ENCODE results near the gene UBL3. TPM values are rescaled to one million over a fixed set of nuclear protein-coding genes. Genes with fewer than 3 reads are reported as not detected.

Gene UBL3
- total RNA-seq, 1 experiment from 2014 or later: 10.9 TPM

- ChIA-PET CTCF (no interaction called here), POLR2A (ENCODE audit: unreplicated experiment) (no interaction called here)
- Histone ChIP-seq H3K79me2 (ENCODE audit: low read length) (no peaks in the 10 kb centered on the region), H3K27ac (ENCODE audit: low read length) (no peak overlapping the region), H3K9me2 (replicated peaks; ENCODE audit: low read length) (no peaks in the 10 kb centered on the region), H2AFZ (ENCODE audit: low read length) (no peak overlapping the region), H4K20me1 (ENCODE audit: low read length) (no peaks in the 10 kb centered on the region), H3F3A (ENCODE audit: low read length, unreplicated experiment) (no peaks in the 10 kb centered on the region), H3K27me3 (ENCODE audit: low read length) (no peaks in the 10 kb centered on the region), H3K36me3 (ENCODE audit: low read depth, low read length) (no peaks in the 10 kb centered on the region), H3K4me2 (ENCODE audit: low read length) (no peak overlapping the region), H3K4me3 (ENCODE audit: low read length) (no peak overlapping the region), H3K4me1 (ENCODE audit: insufficient read depth, low read length) (no peaks in the 10 kb centered on the region), H3K9me3 (ENCODE audit: low read length) (no peaks in the 10 kb centered on the region), H3K9ac (ENCODE audit: low read length) (no peak overlapping the region)
- intact Hi-C loops (cut with micrococcal nuclease): no loop called here
- ATAC-seq: no peak
- DNase-seq: no peak
- no TSS peak for BruUV-seq (replicated peaks)
- no peak for TF ChIP-seq CTCF (conservative IDR thresholded peaks at IDR 0.05; ENCODE audit: low read depth, low read length)
Measured at GRCh38 chr13:29893438-29893837, 43.0 kb upstream of the UBL3 start.

- no peak for ATAC-seq
- CTCF ChIA-PET: no interaction called here
Measured at GRCh38 chr13:29892151-29892550, 41.7 kb upstream of the UBL3 start.

GRCh38 chr13:29889111-29889510, 38.7 kb upstream of the UBL3 start:
- ChIA-PET CTCF (no interaction called here), POLR2A (ENCODE audit: unreplicated experiment) (no interaction called here)
- no peaks in the 10 kb centered on the region for H3K4me1 ChIP-seq (ENCODE audit: insufficient read depth, low read length)
- intact Hi-C loops (cut with micrococcal nuclease): no loop called here
- no peaks in the 10 kb centered on the region for H3F3A ChIP-seq (ENCODE audit: low read length, unreplicated experiment)
- no peak for DNase-seq
- no peaks in the 10 kb centered on the region for H3K9me3 ChIP-seq (ENCODE audit: low read length)
- H3K9ac ChIP-seq (ENCODE audit: low read length): no peak overlapping the region
- H3K9me2 ChIP-seq (replicated peaks; ENCODE audit: low read length): no peaks in the 10 kb centered on the region
- H3K79me2 ChIP-seq (ENCODE audit: low read length): no peaks in the 10 kb centered on the region
- H3K27ac ChIP-seq (ENCODE audit: low read length): no peak overlapping the region
- no peaks in the 10 kb centered on the region for H3K36me3 ChIP-seq (ENCODE audit: low read depth, low read length)
- H3K27me3 ChIP-seq (ENCODE audit: low read length): no peaks in the 10 kb centered on the region
- H3K4me3 ChIP-seq (ENCODE audit: low read length): no peak overlapping the region
- BruUV-seq (replicated peaks): no TSS peak
- no peak overlapping the region for H2AFZ ChIP-seq (ENCODE audit: low read length)
- H4K20me1 ChIP-seq (ENCODE audit: low read length): no peaks in the 10 kb centered on the region
- no peak for ATAC-seq
- no peak for TF ChIP-seq EZH2phosphoT487 (IDR thresholded peaks at IDR 0.05; ENCODE audit: borderline replicate concordance, low read length)
- no peak for TF ChIP-seq CTCF (conservative IDR thresholded peaks at IDR 0.05; ENCODE audit: low read depth, low read length)
- TF ChIP-seq EZH2 (IDR thresholded peaks at IDR 0.05; ENCODE audit: low read length, unreplicated experiment): no peak
- no peak overlapping the region for H3K4me2 ChIP-seq (ENCODE audit: low read length)

More at GRCh38 chr13:29892151-29892550, 41.7 kb upstream of the UBL3 start:
- intact Hi-C loops (cut with micrococcal nuclease): no loop called here
- no peaks in the 10 kb centered on the region for H3K9me2 ChIP-seq (replicated peaks; ENCODE audit: low read length)
- no TSS peak for BruUV-seq (replicated peaks)
- no peak for DNase-seq
- no peaks in the 10 kb centered on the region for H3K4me1 ChIP-seq (ENCODE audit: insufficient read depth, low read length)
- no peak for TF ChIP-seq CTCF (conservative IDR thresholded peaks at IDR 0.05; ENCODE audit: low read depth, low read length)
- TF ChIP-seq EZH2phosphoT487 (IDR thresholded peaks at IDR 0.05; ENCODE audit: borderline replicate concordance, low read length): no peak
- TF ChIP-seq EZH2 (IDR thresholded peaks at IDR 0.05; ENCODE audit: low read length, unreplicated experiment): no peak
- no peaks in the 10 kb centered on the region for H3F3A ChIP-seq (ENCODE audit: low read length, unreplicated experiment)
- H3K27ac ChIP-seq (ENCODE audit: low read length): no peak overlapping the region
- H3K4me3 ChIP-seq (ENCODE audit: low read length): no peak overlapping the region
- no peak overlapping the region for H3K4me2 ChIP-seq (ENCODE audit: low read length)
- H3K27me3 ChIP-seq (ENCODE audit: low read length): no peaks in the 10 kb centered on the region
- H4K20me1 ChIP-seq (ENCODE audit: low read length): no peaks in the 10 kb centered on the region
- POLR2A ChIA-PET (ENCODE audit: unreplicated experiment): no interaction called here
- H3K36me3 ChIP-seq (ENCODE audit: low read depth, low read length): no peaks in the 10 kb centered on the region
- no peaks in the 10 kb centered on the region for H3K9me3 ChIP-seq (ENCODE audit: low read length)
- H3K79me2 ChIP-seq (ENCODE audit: low read length): no peaks in the 10 kb centered on the region
- no peak overlapping the region for H3K9ac ChIP-seq (ENCODE audit: low read length)
- H2AFZ ChIP-seq (ENCODE audit: low read length): no peak overlapping the region

Measured in PC-3 (cell line).